HEK293T (cell line): Measurements from ENCODE around the gene LILRB5.
"Not testable (repeated sequence)": the region's sequence is repeated elsewhere in the genome, so short reads cannot be mapped to it uniquely, and the experiment has no call there.

ENCODE experiments used
- BHLHE40 ChIP-seq: fragments of 450-650 bp; IDR thresholded peaks from 2 replicates; pipeline ENCODE4 v1.6.1; 2016; ENCODE audit warnings: mild to moderate bottlenecking, moderate library complexity, borderline replicate concordance
- ELF4 ChIP-seq: fragments of 450-650 bp; IDR thresholded peaks from 2 replicates; pipeline ENCODE4 v1.6.1; 2017; ENCODE audit warnings: antibody characterized with exemption
- FOXA1 ChIP-seq: fragments of 450-650 bp; IDR thresholded peaks from 2 replicates; pipeline ENCODE4 v1.6.1; 2016; ENCODE audit warnings: mild to moderate bottlenecking
- FOXK2 ChIP-seq: fragments of 450-650 bp; IDR thresholded peaks from 2 replicates; pipeline ENCODE4 v1.6.1; 2016; ENCODE audit warnings: mild to moderate bottlenecking
- FOXM1 ChIP-seq: fragments of 450-650 bp; IDR thresholded peaks from 2 replicates; pipeline ENCODE4 v1.6.1; 2017; ENCODE audit warnings: mild to moderate bottlenecking, borderline replicate concordance
- LEF1 ChIP-seq: fragments of 450-650 bp; IDR thresholded peaks from 2 replicates; pipeline ENCODE4 v1.6.1; 2017; ENCODE audit warnings: mild to moderate bottlenecking, borderline replicate concordance
- NFRKB ChIP-seq: fragments of 450-650 bp; IDR thresholded peaks from 2 replicates; pipeline ENCODE4 v1.6.1; 2016; ENCODE audit warnings: mild to moderate bottlenecking, moderate library complexity
- PKNOX1 ChIP-seq: fragments of 450-650 bp; IDR thresholded peaks from 2 replicates; pipeline ENCODE4 v1.6.1; 2016
- SP1 ChIP-seq: fragments of 450-650 bp; IDR thresholded peaks from 2 replicates; pipeline ENCODE4 v1.6.1; 2017
- SUZ12 ChIP-seq: fragments of 450-650 bp; IDR thresholded peaks from 2 replicates; pipeline ENCODE4 v1.6.1; 2016; ENCODE audit warnings: mild to moderate bottlenecking
- ZNF384 ChIP-seq: fragments of 450-650 bp; IDR thresholded peaks from 2 replicates; pipeline ENCODE4 v1.6.1; 2016

GRCh38 chr19:54272181-54272580 lies 15.1 kb upstream of the LILRB5 start:
- not testable (repeated sequence) for TF ChIP-seq NFRKB, SUZ12, ZNF384, FOXM1, FOXA1, LEF1, BHLHE40, ELF4, FOXK2, SP1, PKNOX1
